Tibial nerve (tissue), 4 donors: Measurements from ENCODE around the gene HSD17B14. TPM values are rescaled to one million over a fixed set of nuclear protein-coding genes. Genes with fewer than 3 reads are reported as not detected.
A peak's percentile ranks its signal among the peaks of the same experiment; 100 is the strongest.
"Not testable (repeated sequence)": the region's sequence is repeated elsewhere in the genome, so short reads cannot be mapped to it uniquely, and the experiment has no call there.

Experiments
- DNase-seq, 2 donors: peaks; one replicate each; pipeline ENCODE4 v3.0.0-alpha.2; 2019; ENCODE audit warnings: low spot score in 2 of 2
- H3K27ac ChIP-seq, 4 donors: fragments of 200-600 bp; sonication (generic) in 3 of 4; one replicate each; pipeline ENCODE4 v1.5.1; 2017 to 2019; ENCODE audit warnings: mild to moderate bottlenecking in 1 of 4
- H3K27me3 ChIP-seq, 2 donors: fragments of 200-600 bp; sonication (generic) in 1 of 2; one replicate each; pipeline versions ENCODE4 v1.5.1 to v1.6.0; 2017 to 2019
- H3K36me3 ChIP-seq, 3 donors: fragments of 200-600 bp; sonication (generic); one replicate each; pipeline ENCODE4 v1.5.1; 2018 to 2019
- H3K4me1 ChIP-seq, 4 donors: fragments of 200-600 bp; sonication (generic) in 3 of 4; one replicate each; pipeline ENCODE4 v1.5.1; 2017 to 2019
- H3K4me3 ChIP-seq, 4 donors: fragments of 200-600 bp; sonication (generic) in 3 of 4; one replicate each; pipeline ENCODE4 v1.5.1; 2017 to 2019; ENCODE audit warnings: mild to moderate bottlenecking in 1 of 4, moderate library complexity in 1 of 4
- H3K9me3 ChIP-seq, 4 donors: fragments of 200-600 bp; sonication (generic) in 3 of 4; one replicate each; pipeline ENCODE4 v1.5.1; 2017 to 2019
- CTCF ChIP-seq, 5 experiments: fragments of 200-600 bp in 3 of 5; fragments of 450-650 bp in 2 of 5; sonication (generic) in 3 of 5; IDR thresholded peaks; one replicate each; pipeline ENCODE4 v1.5.1; 2016 to 2019; ENCODE audit warnings: antibody characterized with exemption in 5 of 5, mild to moderate bottlenecking in 3 of 5, moderate library complexity in 2 of 5
- EP300 ChIP-seq, 2 donors: sonication (generic); formaldehyde crosslinking; IDR thresholded peaks; one replicate each; pipeline ENCODE4 v1.6.1; 2017; ENCODE audit warnings: antibody characterized with exemption in 2 of 2, mild to moderate bottlenecking in 1 of 2
- POLR2A ChIP-seq, 2 donors: fragments of 450-650 bp; IDR thresholded peaks; one replicate each; pipeline ENCODE4 v1.6.1; 2017; ENCODE audit warnings: antibody characterized with exemption in 2 of 2, mild to moderate bottlenecking in 2 of 2, moderate library complexity in 2 of 2
- WGBS, 2 donors: methylation state at CpG; one replicate each; pipeline ENCODE4 v1.1.5; 2018; 5-methylcytosine and 5-hydroxymethylcytosine counted together
- total RNA-seq, 4 donors: library from RNA; depleted of rRNA; stranded (reverse); fragments of >200 nt; gene quantifications; one replicate each; pipeline ENCODE4 v1.1.0, GENCODE V29; 2016

HSD17B14 gene
- total RNA-seq, 4 donors from 2014 or later, result 20.1 to 34.5 (median 26.3) TPM

GRCh38 chr19:48795685-48796070, 40.6 kb downstream of the HSD17B14 start:
- DNase-seq, result no peak

GRCh38 chr19:48795055-48795684, 41.1 kb downstream of the HSD17B14 start:
- DNase-seq, result peak; percentile 81 to 90
- H3K27me3 ChIP-seq, result no peaks in the 10 kb centered on the region
- peaks cover 0 to 22% (median 6%) of the 10 kb centered on the region in 4 donors for H3K4me1 ChIP-seq
- H3K4me3 ChIP-seq, result peak overlapping the region; percentile 23 to 47 (median 38)
- TF ChIP-seq POLR2A (IDR thresholded peaks at IDR 0.05) (peak; percentile 8 to 16), EP300 (IDR thresholded peaks at IDR 0.05) (peak; percentile 57 to 78), CTCF (IDR thresholded peaks at IDR 0.05) (peak; percentile 94 to 99 (median 97))
- no peaks in the 10 kb centered on the region for H3K9me3 ChIP-seq
- WGBS, 2 donors, result 4 to 7% methylated on average over 27 to 32 of the region's 38 CpGs
- H3K36me3 ChIP-seq, result peaks cover 0 to 36% (median 0%) of the 10 kb centered on the region in 3 donors
- peak overlapping the region; percentile 52 to 95 (median 83) for H3K27ac ChIP-seq

More at GRCh38 chr19:48795685-48796070, 40.6 kb downstream of the HSD17B14 start:
- Histone ChIP-seq H3K4me1 (peaks cover 0 to 22% (median 6%) of the 10 kb centered on the region in 4 donors), H3K9me3 (no peaks in the 10 kb centered on the region), H3K36me3 (peaks cover 0 to 36% (median 0%) of the 10 kb centered on the region in 3 donors), H3K4me3 (peak overlapping the region in 2 of 4 donors; percentile 32 to 47), H3K27ac (peak overlapping the region; percentile 50 to 95 (median 69)), H3K27me3 (no peaks in the 10 kb centered on the region)
- TF ChIP-seq CTCF (IDR thresholded peaks at IDR 0.05), result no peak
- no peak for TF ChIP-seq POLR2A (IDR thresholded peaks at IDR 0.05)
- TF ChIP-seq EP300 (IDR thresholded peaks at IDR 0.05), result no peak
- WGBS, 2 donors, result 29 to 39% methylated on average over 2 of the region's 2 CpGs

GRCh38 chr19:48794291-48794690, 42.0 kb downstream of the HSD17B14 start:
- no peaks in the 10 kb centered on the region for H3K27me3 ChIP-seq
- WGBS, 2 donors, result 73 to 79% methylated on average over 6 of the region's 6 CpGs

GRCh38 chr19:48793271-48793670, 43.0 kb downstream of the HSD17B14 start:
- Histone ChIP-seq H3K4me3 (no peak overlapping the region), H3K36me3 (peaks cover 0 to 20% (median 0%) of the 10 kb centered on the region in 3 donors), H3K9me3 (no peaks in the 10 kb centered on the region), H3K4me1 (peaks cover 0 to 22% (median 6%) of the 10 kb centered on the region in 4 donors), H3K27ac (no peak overlapping the region), H3K27me3 (no peaks in the 10 kb centered on the region)
- no peak for DNase-seq
- WGBS, 2 donors, result 74 to 75% methylated on average over 8 of the region's 8 CpGs
- TF ChIP-seq CTCF (IDR thresholded peaks at IDR 0.05) (no peak), POLR2A (IDR thresholded peaks at IDR 0.05) (no peak), EP300 (IDR thresholded peaks at IDR 0.05) (no peak)

More at GRCh38 chr19:48794291-48794690, 42.0 kb downstream of the HSD17B14 start:
- peaks cover 0 to 22% (median 6%) of the 10 kb centered on the region in 4 donors for H3K4me1 ChIP-seq
- peaks cover 0 to 28% (median 0%) of the 10 kb centered on the region in 3 donors for H3K36me3 ChIP-seq
- H3K9me3 ChIP-seq, result no peaks in the 10 kb centered on the region
- DNase-seq, result no peak
- H3K27ac ChIP-seq, result peak overlapping the region in 3 of 4 donors; percentile 52 to 95 (median 86)
- no peak for TF ChIP-seq POLR2A (IDR thresholded peaks at IDR 0.05)
- H3K4me3 ChIP-seq, result no peak overlapping the region

- DNase-seq, H3K4me3 ChIP-seq, H3K4me1 ChIP-seq, H3K9me3 ChIP-seq, H3K27ac ChIP-seq, H3K27me3 ChIP-seq, H3K36me3 ChIP-seq: not testable (repeated sequence)
- 86 to 93% methylated on average over 9 of the region's 9 CpGs for WGBS, 2 donors
Observed at GRCh38 chr19:48787331-48787730, 49.0 kb downstream of the HSD17B14 start.

GRCh38 chr19:48786422-48786821, 49.9 kb downstream of the HSD17B14 start:
- H3K36me3 ChIP-seq, H3K9me3 ChIP-seq, H3K27me3 ChIP-seq, H3K27ac ChIP-seq, DNase-seq, H3K4me3 ChIP-seq: not testable (repeated sequence)
- 93 to 96% methylated on average over 7 of the region's 7 CpGs for WGBS, 2 donors
- H3K4me1 ChIP-seq, result peaks cover 0 to 10% (median 2%) of the 10 kb centered on the region in 4 donors
